ENCODE results near the gene FANCE. TPM values are rescaled to one million over a fixed set of nuclear protein-coding genes. Genes with fewer than 3 reads are reported as not detected.

Gene FANCE
- polyA plus RNA-seq, 1 experiment: 11.7 TPM

DNA sequence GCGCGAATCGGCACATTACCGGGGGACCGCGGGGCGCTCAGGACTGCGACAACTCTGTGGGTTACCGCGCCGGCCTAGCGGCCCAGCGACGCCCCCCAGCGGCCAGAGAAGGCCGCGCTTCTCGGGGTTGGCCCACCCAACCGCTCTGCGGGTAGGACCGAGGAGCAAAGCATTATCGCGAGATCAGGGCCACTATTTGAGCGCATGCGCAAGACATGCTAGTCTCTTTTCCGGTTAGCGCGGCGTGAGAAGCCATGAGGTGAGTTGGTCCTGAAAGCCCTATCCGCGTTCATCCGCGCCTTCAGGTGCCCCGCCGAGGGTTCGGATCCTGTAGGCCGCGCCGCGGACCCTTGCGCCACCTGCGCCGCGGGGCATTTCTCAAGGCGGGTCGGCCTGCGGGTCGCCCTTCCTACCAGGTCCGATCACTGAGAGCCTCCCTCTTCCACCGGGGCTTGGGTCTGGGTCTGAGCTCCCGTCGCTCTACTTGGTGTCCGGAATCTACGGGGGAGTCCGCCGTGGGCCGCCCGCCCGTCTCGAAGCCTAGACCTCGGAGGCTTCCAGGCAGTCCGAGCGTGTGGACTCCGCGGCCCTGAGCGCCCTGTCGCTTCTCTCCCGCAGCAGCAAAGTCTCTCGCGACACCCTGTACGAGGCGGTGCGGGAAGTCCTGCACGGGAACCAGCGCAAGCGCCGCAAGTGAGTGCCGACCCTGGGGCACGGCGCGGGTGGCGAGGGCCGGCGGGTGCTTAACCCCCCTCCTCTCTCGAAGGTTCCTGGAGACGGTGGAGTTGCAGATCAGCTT lies 16.2 kb downstream of the FANCE start, which contains the start of gene RPL10A:
Gene RPL10A (plus strand): TSS at position 221 of the 799 bp plus-strand sequence. CDS start 34 bp downstream, at position 255.
- Histone ChIP-seq H3K27me3 (ENCODE audit: control insufficient read depth, insufficient read depth, low read length) (no peaks in the 10 kb centered on the region), H3K36me3 (ENCODE audit: control insufficient read depth, insufficient read depth, low read length) (peaks cover 16% of the 10 kb centered on the region), H3K4me3 (ENCODE audit: low read depth, low read length) (peak within 1 kb of the TSS; percentile 80)
- POLR2A ChIA-PET: no interaction called here
- peak; percentile 79 for DNase-seq (ENCODE audit: low read depth)
- CTCF ChIA-PET: interaction anchor here (0.7 to 3.3 kb wide), 23 partner anchors 10 to 271 kb away, joined by 3 to 22 read pairs (median 4); partner anchors contain the start of genes DEF6, FANCE and PPARD
- TF ChIP-seq, protein P1, sequence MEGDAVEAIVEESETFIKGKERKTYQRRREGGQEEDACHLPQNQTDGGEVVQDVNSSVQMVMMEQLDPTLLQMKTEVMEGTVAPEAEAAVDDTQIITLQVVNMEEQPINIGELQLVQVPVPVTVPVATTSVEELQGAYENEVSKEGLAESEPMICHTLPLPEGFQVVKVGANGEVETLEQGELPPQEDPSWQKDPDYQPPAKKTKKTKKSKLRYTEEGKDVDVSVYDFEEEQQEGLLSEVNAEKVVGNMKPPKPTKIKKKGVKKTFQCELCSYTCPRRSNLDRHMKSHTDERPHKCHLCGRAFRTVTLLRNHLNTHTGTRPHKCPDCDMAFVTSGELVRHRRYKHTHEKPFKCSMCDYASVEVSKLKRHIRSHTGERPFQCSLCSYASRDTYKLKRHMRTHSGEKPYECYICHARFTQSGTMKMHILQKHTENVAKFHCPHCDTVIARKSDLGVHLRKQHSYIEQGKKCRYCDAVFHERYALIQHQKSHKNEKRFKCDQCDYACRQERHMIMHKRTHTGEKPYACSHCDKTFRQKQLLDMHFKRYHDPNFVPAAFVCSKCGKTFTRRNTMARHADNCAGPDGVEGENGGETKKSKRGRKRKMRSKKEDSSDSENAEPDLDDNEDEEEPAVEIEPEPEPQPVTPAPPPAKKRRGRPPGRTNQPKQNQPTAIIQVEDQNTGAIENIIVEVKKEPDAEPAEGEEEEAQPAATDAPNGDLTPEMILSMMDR (IDR thresholded peaks at IDR 0.05; ENCODE audit: insufficient read depth, low read depth, low read length): peak; percentile 100

DNA sequence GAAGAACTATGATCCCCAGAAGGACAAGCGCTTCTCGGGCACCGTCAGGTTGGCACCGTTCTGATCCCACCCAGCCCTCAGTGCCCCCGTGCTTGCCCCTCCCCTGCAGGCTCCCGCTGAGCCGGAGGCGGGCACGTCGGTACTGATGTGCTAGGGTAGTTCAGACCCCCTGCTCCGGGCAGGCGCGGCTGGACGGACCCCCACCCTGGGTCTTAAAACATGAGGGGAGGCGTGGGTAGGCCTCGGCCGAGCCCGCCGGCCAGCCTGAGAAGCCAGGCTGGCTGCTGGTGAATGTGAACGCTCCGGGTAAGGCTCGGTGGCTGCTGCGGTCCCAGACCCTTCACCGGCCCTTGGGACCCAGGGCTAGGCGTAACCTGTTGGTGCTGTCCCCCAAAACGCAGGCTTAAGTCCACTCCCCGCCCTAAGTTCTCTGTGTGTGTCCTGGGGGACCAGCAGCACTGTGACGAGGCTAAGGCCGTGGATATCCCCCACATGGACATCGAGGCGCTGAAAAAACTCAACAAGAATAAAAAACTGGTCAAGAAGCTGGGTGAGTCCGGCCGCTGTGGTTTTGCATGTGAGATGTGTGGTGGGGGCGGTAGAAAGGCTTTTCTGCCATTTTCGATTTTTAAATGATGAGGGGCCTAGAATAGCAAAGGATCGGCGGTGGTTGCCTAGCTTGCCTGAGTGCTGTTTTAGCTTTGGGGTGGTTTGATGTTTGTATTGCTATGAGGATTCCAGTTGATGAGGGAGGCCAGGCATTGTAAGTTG lies 17.0 kb downstream of the FANCE start:
- H3K4me3 ChIP-seq (ENCODE audit: low read depth, low read length): peak overlapping the region; percentile 80
- ChIA-PET CTCF (interaction anchor here (0.8 to 3.3 kb wide), 15 partner anchors 9 to 180 kb away, joined by 3 to 22 read pairs (median 5); partner anchors contain the start of genes DEF6, FANCE and PPARD), POLR2A (interaction anchor here (0.8 kb wide), 1 partner anchor 127 kb away, joined by 3 read pairs; the partner anchor contains the start of gene PPARD)
- DNase-seq (ENCODE audit: low read depth): no peak
- H3K36me3 ChIP-seq (ENCODE audit: control insufficient read depth, insufficient read depth, low read length): peaks cover 16% of the 10 kb centered on the region
- TF ChIP-seq, protein P1 (IDR thresholded peaks at IDR 0.05; ENCODE audit: insufficient read depth, low read depth, low read length): no peak
- H3K27me3 ChIP-seq (ENCODE audit: control insufficient read depth, insufficient read depth, low read length): no peaks in the 10 kb centered on the region

DNA sequence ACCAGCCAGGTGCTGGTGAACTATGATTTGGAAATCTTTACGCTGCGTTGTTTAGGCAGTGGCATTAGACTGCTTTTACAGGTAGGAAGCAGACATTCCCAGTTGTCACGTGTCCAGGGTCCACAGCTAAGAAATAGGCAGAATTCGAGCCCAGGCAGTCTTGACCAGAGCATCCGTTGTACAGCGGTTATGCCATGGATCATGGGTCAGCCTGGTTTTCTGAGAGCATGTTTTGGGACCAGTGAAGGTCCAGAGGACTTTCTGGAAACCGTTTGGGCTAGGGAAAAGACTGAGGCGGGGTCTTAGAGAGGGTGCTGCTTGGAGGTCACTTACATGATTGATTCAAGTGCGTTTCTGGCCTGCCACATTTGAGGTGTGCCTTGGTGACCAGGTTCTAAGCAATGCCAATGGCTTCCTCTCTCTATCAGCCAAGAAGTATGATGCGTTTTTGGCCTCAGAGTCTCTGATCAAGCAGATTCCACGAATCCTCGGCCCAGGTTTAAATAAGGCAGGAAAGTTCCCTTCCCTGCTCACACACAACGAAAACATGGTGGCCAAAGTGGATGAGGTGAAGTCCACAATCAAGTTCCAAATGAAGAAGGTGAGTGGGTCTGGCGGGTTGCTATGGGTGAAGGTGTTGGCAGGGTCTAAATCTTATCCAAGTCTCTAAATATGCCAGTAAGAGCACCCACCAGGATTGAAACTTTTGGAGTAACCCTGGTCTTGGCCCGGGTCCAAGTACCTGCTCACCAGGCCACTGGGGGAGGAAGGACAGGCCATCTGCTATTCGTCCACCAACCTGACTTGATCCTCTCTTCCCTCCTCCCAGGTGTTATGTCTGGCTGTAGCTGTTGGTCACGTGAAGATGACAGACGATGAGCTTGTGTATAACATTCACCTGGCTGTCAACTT lies 17.9 kb downstream of the FANCE start:
- DNase-seq (ENCODE audit: low read depth): no peak
- Histone ChIP-seq H3K27me3 (ENCODE audit: control insufficient read depth, insufficient read depth, low read length) (no peaks in the 10 kb centered on the region), H3K4me3 (ENCODE audit: low read depth, low read length) (peak overlapping the region; percentile 80), H3K36me3 (ENCODE audit: control insufficient read depth, insufficient read depth, low read length) (peaks cover 25% of the 10 kb centered on the region)
- CTCF ChIA-PET: interaction anchor here (0.8 to 3.3 kb wide), 6 partner anchors 8 to 173 kb away, joined by 3 to 22 read pairs (median 4); partner anchors contain the start of gene DEF6
- TF ChIP-seq, protein P1 (IDR thresholded peaks at IDR 0.05; ENCODE audit: insufficient read depth, low read depth, low read length): no peak
- POLR2A ChIA-PET: interaction anchor here (0.8 kb wide), 1 partner anchor 128 kb away, joined by 3 read pairs; the partner anchor contains the start of gene PPARD

- Histone ChIP-seq H3K4me3 (ENCODE audit: low read depth, low read length) (no peak overlapping the region), H3K27me3 (ENCODE audit: control insufficient read depth, insufficient read depth, low read length) (no peaks in the 10 kb centered on the region), H3K36me3 (ENCODE audit: control insufficient read depth, insufficient read depth, low read length) (peaks cover 28% of the 10 kb centered on the region)
- POLR2A ChIA-PET: interaction anchor here (0.6 kb wide), 1 partner anchor 18 kb away, joined by 4 read pairs; no protein-coding TSS in a partner anchor
- DNase-seq (ENCODE audit: low read depth): no peak
- TF ChIP-seq, protein P1 (IDR thresholded peaks at IDR 0.05; ENCODE audit: insufficient read depth, low read depth, low read length): no peak
- CTCF ChIA-PET: interaction anchor here (0.5 to 1.1 kb wide), 2 partner anchors 11 to 19 kb away, joined by 3 read pairs; no protein-coding TSS in a partner anchor
Observed at GRCh38 chr6:35470663-35471120, 18.6 kb downstream of the FANCE start.

Data from BJ (cell line).